ENCODE measurements around the gene EMP3. TPM values are rescaled to one million over a fixed set of nuclear protein-coding genes. Genes with fewer than 3 reads are reported as not detected.

Gene EMP3
- total RNA-seq, 3 donors from 2014 or later (not counting 1 experiment from before 2014, with no cell fraction given): 284 to 342 (median 334) TPM

DNA sequence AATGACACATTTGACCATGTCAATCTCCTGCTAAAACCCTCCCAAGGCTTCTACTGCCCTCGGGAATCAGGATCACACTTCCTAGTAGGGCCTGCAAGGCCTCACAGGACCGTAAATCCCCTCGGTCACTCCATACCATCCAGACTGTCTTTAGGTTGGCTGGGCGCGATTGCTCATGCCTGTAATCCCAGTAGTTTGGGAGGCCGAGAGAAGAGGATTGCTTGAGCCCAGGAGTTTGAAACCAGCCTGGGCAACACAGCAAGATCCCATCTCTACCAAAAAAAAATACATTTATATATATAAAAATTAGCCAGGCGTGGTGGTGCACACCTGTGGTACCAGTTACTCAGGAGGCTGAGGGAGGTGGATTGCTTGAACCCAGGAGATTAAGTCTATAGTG lies 23.4 kb downstream of the EMP3 start:
- no peak for TF ChIP-seq CTCF (IDR thresholded peaks at IDR 0.05)
- no peak overlapping the region for H3K27ac Mint-ChIP-seq
- no peak overlapping the region for H3K27ac ChIP-seq (ENCODE audit: low read length)
- no peak overlapping the region for H3K4me3 Mint-ChIP-seq
- intact Hi-C loops (cut with micrococcal nuclease): no loop called here
- H3K36me3 Mint-ChIP-seq: no peaks in the 10 kb centered on the region
- 94% methylated on average over 7 of the region's 7 CpGs for WGBS (ENCODE audit: insufficient coverage)
- H3K4me3 ChIP-seq (ENCODE audit: low read length): no peak overlapping the region
- no peaks in the 10 kb centered on the region for H3K27me3 ChIP-seq (ENCODE audit: control insufficient read depth, insufficient read depth, low read length)
- DNase-seq (no peak), ATAC-seq (no peak)
- peaks cover 0 to 9% of the 10 kb centered on the region in 2 donors for H3K4me1 Mint-ChIP-seq
- H3K9me3 Mint-ChIP-seq: no peaks in the 10 kb centered on the region
- H3K9me3 ChIP-seq (ENCODE audit: control insufficient read depth, insufficient read depth, low read length): no peaks in the 10 kb centered on the region
- H3K27me3 Mint-ChIP-seq (ENCODE audit: low read depth in 2 of 2): no peaks in the 10 kb centered on the region
- peaks cover 3% of the 10 kb centered on the region for H3K4me1 ChIP-seq (ENCODE audit: control insufficient read depth, insufficient read depth, low read length)
- H3K36me3 ChIP-seq (ENCODE audit: control insufficient read depth, insufficient read depth, low read length): no peaks in the 10 kb centered on the region

DNA sequence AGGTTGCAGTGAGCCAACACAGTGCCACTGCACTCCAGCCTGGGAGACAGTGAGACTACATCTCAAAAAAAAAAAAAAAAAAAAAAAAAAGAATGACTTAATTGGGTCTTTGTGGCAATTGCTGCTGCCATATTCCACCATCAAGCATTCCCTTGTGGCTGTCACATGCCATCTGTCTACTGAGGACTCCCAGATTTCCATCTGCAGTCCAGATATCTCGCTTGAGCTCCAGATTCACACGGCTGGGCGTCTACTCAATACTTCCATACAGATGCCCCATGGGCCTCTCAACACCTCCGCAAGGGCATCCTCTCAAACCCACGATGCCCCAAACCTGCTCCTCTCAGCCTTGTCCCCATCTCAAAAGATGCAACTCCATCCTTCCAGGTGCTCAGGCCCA lies 25.5 kb downstream of the EMP3 start:
- TF ChIP-seq CTCF (IDR thresholded peaks at IDR 0.05): no peak
- H3K9me3 ChIP-seq (ENCODE audit: control insufficient read depth, insufficient read depth, low read length): no peaks in the 10 kb centered on the region
- H3K27me3 ChIP-seq (ENCODE audit: control insufficient read depth, insufficient read depth, low read length): no peaks in the 10 kb centered on the region
- H3K4me3 ChIP-seq (ENCODE audit: low read length): no peak overlapping the region
- H3K36me3 ChIP-seq (ENCODE audit: control insufficient read depth, insufficient read depth, low read length): no peaks in the 10 kb centered on the region
- Mint-ChIP-seq H3K4me3 (no peak overlapping the region), H3K36me3 (no peaks in the 10 kb centered on the region), H3K4me1 (peaks cover 0 to 9% of the 10 kb centered on the region in 2 donors), H3K27ac (peak overlapping the region in 1 of 2 donors; percentile 16), H3K27me3 (ENCODE audit: low read depth in 2 of 2) (no peaks in the 10 kb centered on the region), H3K9me3 (no peaks in the 10 kb centered on the region)
- no peak for DNase-seq
- H3K4me1 ChIP-seq (ENCODE audit: control insufficient read depth, insufficient read depth, low read length): peaks cover 3% of the 10 kb centered on the region
- intact Hi-C loops (cut with micrococcal nuclease): loop anchor here (1.0 kb wide), 1 partner anchor 233 kb away; no protein-coding TSS in a partner anchor
- no peak overlapping the region for H3K27ac ChIP-seq (ENCODE audit: low read length)
- 91% methylated on average over 5 of the region's 5 CpGs for WGBS (ENCODE audit: insufficient coverage)
- no peak for ATAC-seq

DNA sequence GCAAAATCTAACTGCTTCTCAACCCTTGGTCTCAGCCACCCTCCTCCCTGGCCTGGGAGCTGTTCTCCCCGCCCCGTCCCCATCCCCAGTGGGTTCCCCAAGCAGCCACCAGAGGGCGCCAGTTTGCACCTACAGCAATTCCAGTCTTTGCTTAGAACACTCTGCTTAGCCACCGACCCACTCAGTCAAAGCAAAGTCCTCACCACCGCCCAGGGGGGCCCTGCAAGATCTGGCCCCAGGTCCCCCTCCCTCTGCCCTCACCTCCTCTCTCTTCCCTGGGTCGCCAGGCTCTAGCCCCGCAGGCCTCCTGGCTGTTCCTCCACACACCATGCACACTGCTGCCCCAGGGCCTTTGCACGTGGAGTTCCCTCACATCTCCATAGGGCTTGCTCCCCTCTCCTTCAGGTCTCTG lies 26.0 kb downstream of the EMP3 start:
- TF ChIP-seq CTCF (IDR thresholded peaks at IDR 0.05): peak; percentile 71
- ATAC-seq (peak; percentile 79 to 96 (median 90)), DNase-seq (peak; percentile 70 to 85)
- intact Hi-C loops (cut with micrococcal nuclease): loop anchor here (1.0 kb wide), 1 partner anchor 233 kb away; no protein-coding TSS in a partner anchor
- WGBS (ENCODE audit: insufficient coverage): 42% methylated on average over 8 of the region's 8 CpGs
- no peak overlapping the region for H3K4me3 ChIP-seq (ENCODE audit: low read length)
- no peaks in the 10 kb centered on the region for H3K27me3 ChIP-seq (ENCODE audit: control insufficient read depth, insufficient read depth, low read length)
- H3K27me3 Mint-ChIP-seq (ENCODE audit: low read depth in 2 of 2): no peaks in the 10 kb centered on the region
- no peaks in the 10 kb centered on the region for H3K9me3 Mint-ChIP-seq
- H3K36me3 Mint-ChIP-seq: no peaks in the 10 kb centered on the region
- peaks cover 0 to 9% of the 10 kb centered on the region in 2 donors for H3K4me1 Mint-ChIP-seq
- H3K4me1 ChIP-seq (ENCODE audit: control insufficient read depth, insufficient read depth, low read length): peaks cover 3% of the 10 kb centered on the region
- no peaks in the 10 kb centered on the region for H3K36me3 ChIP-seq (ENCODE audit: control insufficient read depth, insufficient read depth, low read length)
- no peak overlapping the region for H3K4me3 Mint-ChIP-seq
- H3K27ac ChIP-seq (ENCODE audit: low read length): no peak overlapping the region
- H3K9me3 ChIP-seq (ENCODE audit: control insufficient read depth, insufficient read depth, low read length): no peaks in the 10 kb centered on the region
- H3K27ac Mint-ChIP-seq: peak overlapping the region in 1 of 2 donors; percentile 16

DNA sequence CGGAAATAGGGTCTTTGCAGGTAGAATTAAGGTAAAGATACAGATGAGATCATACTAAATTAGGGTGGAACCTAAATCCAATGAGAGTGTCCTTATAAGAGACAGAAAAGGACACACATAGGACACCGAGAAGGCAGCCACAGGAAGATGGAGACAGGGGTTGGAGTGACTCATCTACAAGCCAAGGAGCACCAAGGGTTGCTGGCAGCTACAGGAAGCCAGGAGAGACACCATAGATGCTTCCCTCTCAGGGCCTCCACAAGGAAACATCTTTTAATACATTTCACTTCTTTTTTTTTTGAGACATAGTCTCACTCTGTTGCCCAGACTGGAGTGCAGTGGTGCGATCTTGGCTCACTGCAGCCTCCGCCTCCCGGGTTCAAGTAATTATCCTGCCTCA lies 28.3 kb downstream of the EMP3 start:
- no peaks in the 10 kb centered on the region for H3K27me3 Mint-ChIP-seq (ENCODE audit: low read depth in 2 of 2)
- intact Hi-C loops (cut with micrococcal nuclease): no loop called here
- Histone ChIP-seq H3K27me3 (ENCODE audit: control insufficient read depth, insufficient read depth, low read length) (no peaks in the 10 kb centered on the region), H3K27ac (ENCODE audit: low read length) (no peak overlapping the region), H3K9me3 (ENCODE audit: control insufficient read depth, insufficient read depth, low read length) (no peaks in the 10 kb centered on the region), H3K4me3 (ENCODE audit: low read length) (no peak overlapping the region), H3K36me3 (ENCODE audit: control insufficient read depth, insufficient read depth, low read length) (no peaks in the 10 kb centered on the region), H3K4me1 (ENCODE audit: control insufficient read depth, insufficient read depth, low read length) (peaks cover 3% of the 10 kb centered on the region)
- no peak overlapping the region for H3K27ac Mint-ChIP-seq
- H3K9me3 Mint-ChIP-seq: no peaks in the 10 kb centered on the region
- TF ChIP-seq CTCF (IDR thresholded peaks at IDR 0.05): no peak
- H3K4me1 Mint-ChIP-seq: peaks cover 0 to 9% of the 10 kb centered on the region in 2 donors
- DNase-seq (no peak), ATAC-seq (no peak)
- 92% methylated on average over 5 of the region's 5 CpGs for WGBS (ENCODE audit: insufficient coverage)
- no peaks in the 10 kb centered on the region for H3K36me3 Mint-ChIP-seq
- H3K4me3 Mint-ChIP-seq: no peak overlapping the region
